ENCODE results near the gene EXOSC9. TPM values are rescaled to one million over a fixed set of nuclear protein-coding genes. Genes with fewer than 3 reads are reported as not detected.

EXOSC9 gene
- polyA plus RNA-seq, 1 of the 3 experiments (the other 2 are of a cell fraction), result 38.8 TPM

- Histone ChIP-seq H3K9me2 (no peaks in the 10 kb centered on the region), H3K27ac (ENCODE audit: low read depth in 2 of 2, low read length in 1 of 2) (peak overlapping the region; percentile 90 to 95), H3K4me3 (ENCODE audit: low read depth in 2 of 2, low read length in 1 of 2) (peak overlapping the region; percentile 88 to 94), H3K4me1 (ENCODE audit: control insufficient read depth in 1 of 2, insufficient read depth in 2 of 2, low read depth in 1 of 2, low read length in 1 of 2) (peaks cover 7 to 12% of the 10 kb centered on the region in 2 experiments; a peak in 3 of 4 replicates), H3K36me3 (replicated peaks in 1 of 2; ENCODE audit: control insufficient read depth in 1 of 2, insufficient read depth in 2 of 2, low read length in 1 of 2) (peaks cover 25 to 37% of the 10 kb centered on the region in 2 experiments), H3K27me3 (ENCODE audit: insufficient read depth) (no peaks in the 10 kb centered on the region), H3F3A (replicated peaks; ENCODE audit: insufficient read depth) (peaks cover 6% of the 10 kb centered on the region), H3K9ac (peak overlapping the region; percentile 91), H2AFZ (ENCODE audit: low read depth) (peak overlapping the region; percentile 91), H3K4me2 (peak overlapping the region; percentile 88), H3K79me2 (ENCODE audit: insufficient read depth) (peaks cover 45% of the 10 kb centered on the region), H4K20me1 (ENCODE audit: insufficient read depth) (no peaks in the 10 kb centered on the region), H3K9me3 (no peaks in the 10 kb centered on the region)
- WGBS (ENCODE audit: low lambda C conversion rate), result 16% methylated on average over 8 of the region's 8 CpGs
- DNase-seq, result peak; percentile 20
- CTCF ChIA-PET, result no interaction called here
- no peak for TF ChIP-seq RFX5 (IDR thresholded peaks at IDR 0.05; ENCODE audit: low read length)
- no peak for TF ChIP-seq REST (IDR thresholded peaks at IDR 0.05; ENCODE audit: low read depth, low read length)
- no peak for TF ChIP-seq IRF3 (IDR thresholded peaks at IDR 0.05; ENCODE audit: low read depth, low read length)
- no peak for TF ChIP-seq TAF1 (IDR thresholded peaks at IDR 0.05; ENCODE audit: borderline replicate concordance, low read depth, low read length)
- no peak for TF ChIP-seq RXRA (IDR thresholded peaks at IDR 0.05; ENCODE audit: borderline replicate concordance, low read depth)
- no peak for TF ChIP-seq FOSL2 (IDR thresholded peaks at IDR 0.05; ENCODE audit: borderline replicate concordance, low read depth)
- no peak for TF ChIP-seq USF2 (IDR thresholded peaks at IDR 0.05; ENCODE audit: borderline replicate concordance, low read depth, low read length)
- no peak for TF ChIP-seq POLR2AphosphoS5 (IDR thresholded peaks at IDR 0.05; ENCODE audit: low read depth, low read length)
- TF ChIP-seq TEAD4 (IDR thresholded peaks at IDR 0.05; ENCODE audit: borderline replicate concordance, insufficient read depth), result no peak
- TF ChIP-seq CTCF (IDR thresholded peaks at IDR 0.05), result no peak
- TF ChIP-seq ELF1 (IDR thresholded peaks at IDR 0.05), result no peak
- no peak for TF ChIP-seq MEF2A (IDR thresholded peaks at IDR 0.05; ENCODE audit: borderline replicate concordance, low read depth)
- no peak for TF ChIP-seq FOXM1 (IDR thresholded peaks at IDR 0.05; ENCODE audit: low read depth)
- TF ChIP-seq MXI1 (IDR thresholded peaks at IDR 0.05; ENCODE audit: low read depth, low read length), result no peak
- no peak for TF ChIP-seq USF1 (IDR thresholded peaks at IDR 0.05; ENCODE audit: borderline replicate concordance, low read depth)
- TF ChIP-seq SIN3A (IDR thresholded peaks at IDR 0.05; ENCODE audit: borderline replicate concordance, low read depth, low read length), result no peak
- TF ChIP-seq NFIC (IDR thresholded peaks at IDR 0.05; ENCODE audit: borderline replicate concordance), result no peak
- TF ChIP-seq RAD21 (IDR thresholded peaks at IDR 0.05; ENCODE audit: low read length), result no peak
- TF ChIP-seq YY1 (IDR thresholded peaks at IDR 0.05; ENCODE audit: low read depth), result no peak
- POLR2A ChIA-PET, result interaction anchor here (0.6 to 1.8 kb wide), 4 partner anchors 23 to 104 kb away, joined by 4 to 9 read pairs (median 5); partner anchors contain the start of genes ANXA5, BBS7 and CCNA2
These were observed 524 bp upstream of the EXOSC9 start for GRCh38 chr4:121800638-121800960.
